Trophoblast cell (in vitro differentiated cells and primary cell): ENCODE results near the gene PRKN.
"Not testable (repeated sequence)": the region's sequence is repeated elsewhere in the genome, so short reads cannot be mapped to it uniquely, and the experiment has no call there.

Experiments
- DNase-seq, 2 donors: peaks; one replicate each; pipeline ENCODE4 v3.0.0-alpha.2; 2016
- H2AFZ ChIP-seq: 2 replicates; pipeline ENCODE4 v1.6.1; 2013; ENCODE audit warnings: low read length, moderate library complexity, mild to moderate bottlenecking; ENCODE audit not compliant: insufficient read depth, poor library complexity
- H2AK5ac ChIP-seq: 2 replicates; pipeline ENCODE4 v1.6.1; 2013; ENCODE audit warnings: mild to moderate bottlenecking, low read length
- H2BK120ac ChIP-seq: 2 replicates; pipeline ENCODE4 v1.6.1; 2013; ENCODE audit warnings: low read length, mild to moderate bottlenecking, moderate library complexity; ENCODE audit not compliant: insufficient read depth, poor library complexity
- H2BK12ac ChIP-seq: 2 replicates; pipeline ENCODE4 v1.6.1; 2013; ENCODE audit warnings: mild to moderate bottlenecking, low read length, moderate library complexity
- H2BK5ac ChIP-seq: 2 replicates; pipeline ENCODE4 v1.6.1; 2013; ENCODE audit warnings: low read length, low read depth, moderate library complexity, mild to moderate bottlenecking; ENCODE audit not compliant: poor library complexity
- H3K14ac ChIP-seq: 2 replicates; pipeline ENCODE4 v1.6.1; 2013; ENCODE audit warnings: mild to moderate bottlenecking, low read length
- H3K18ac ChIP-seq: 2 replicates; pipeline ENCODE4 v1.6.1; 2013; ENCODE audit warnings: mild to moderate bottlenecking, low read length
- H3K23ac ChIP-seq: 2 replicates; pipeline ENCODE4 v1.6.1; 2013; ENCODE audit warnings: low read length
- H3K27ac ChIP-seq: 2 replicates; pipeline ENCODE4 v1.5.1; 2013; ENCODE audit warnings: low read depth, mild to moderate bottlenecking, inconsistent platforms, low read length, moderate library complexity
- H3K27me3 ChIP-seq: 2 replicates; pipeline ENCODE4 v1.6.1; 2013; ENCODE audit warnings: inconsistent platforms, mild to moderate bottlenecking, low read length, moderate library complexity; ENCODE audit not compliant: insufficient read depth
- H3K36me3 ChIP-seq, 2 experiments: 1 replicate in 1 of 2; 2 replicates in 1 of 2; pipeline ENCODE4 v1.6.1; 2013; ENCODE audit warnings: low read length in 2 of 2, mild to moderate bottlenecking in 2 of 2, moderate library complexity in 1 of 2; ENCODE audit not compliant: insufficient read depth in 2 of 2, control insufficient read depth in 1 of 2
- H3K4ac ChIP-seq: 2 replicates; pipeline ENCODE4 v1.6.1; 2013; ENCODE audit warnings: low read depth, mild to moderate bottlenecking, low read length, moderate library complexity
- H3K4me1 ChIP-seq, 2 experiments: 1 replicate in 1 of 2; 2 replicates in 1 of 2; pipeline ENCODE4 v1.6.1; 2013; ENCODE audit warnings: low read length in 2 of 2, mild to moderate bottlenecking in 2 of 2, moderate library complexity in 1 of 2; ENCODE audit not compliant: insufficient read depth in 2 of 2, control insufficient read depth in 1 of 2
- H3K4me2 ChIP-seq: 2 replicates; pipeline ENCODE4 v1.6.1; 2013; ENCODE audit warnings: inconsistent platforms, mild to moderate bottlenecking, low read length, moderate library complexity
- H3K4me3 ChIP-seq: 2 replicates; pipeline ENCODE4 v1.5.1; 2013; ENCODE audit warnings: mild to moderate bottlenecking, low read depth, low read length, inconsistent platforms
- H3K79me1 ChIP-seq: one replicate; pipeline ENCODE4 v1.6.1; 2013; ENCODE audit warnings: low read length
- H3K79me2 ChIP-seq: 2 replicates; pipeline ENCODE4 v1.6.1; 2013; ENCODE audit warnings: low read length, mild to moderate bottlenecking; ENCODE audit not compliant: control insufficient read depth, insufficient read depth, poor library complexity
- H3K9ac ChIP-seq: 2 replicates; pipeline ENCODE4 v1.6.1; 2013; ENCODE audit warnings: mild to moderate bottlenecking, low read length
- H3K9me3 ChIP-seq: 2 replicates; pipeline ENCODE4 v1.6.1; 2013; ENCODE audit warnings: low read depth, mild to moderate bottlenecking, control low read depth, inconsistent platforms, low read length; ENCODE audit not compliant: insufficient read depth
- H4K12ac ChIP-seq: 2 replicates; pipeline ENCODE4 v1.6.1; 2013; ENCODE audit warnings: low read depth, mild to moderate bottlenecking, low read length, moderate library complexity
- H4K8ac ChIP-seq: 2 replicates; pipeline ENCODE4 v1.6.1; 2013; ENCODE audit warnings: low read depth, mild to moderate bottlenecking, low read length, moderate library complexity
- H4K91ac ChIP-seq: one replicate; pipeline ENCODE4 v1.6.1; 2013; ENCODE audit warnings: low read depth, mild to moderate bottlenecking, low read length, moderate library complexity
- WGBS: extraction: QIAGEN DNeasy Blood & Tissue Kit; methylation state at CpG from one replicate; pipeline ENCODE4 v1.1.7; 2013; ENCODE audit warnings: missing lambda C conversion rate; ENCODE audit not compliant: insufficient read length, insufficient coverage; ENCODE audit errors: extremely low coverage; 5-methylcytosine and 5-hydroxymethylcytosine counted together

The PRKN gene

DNA sequence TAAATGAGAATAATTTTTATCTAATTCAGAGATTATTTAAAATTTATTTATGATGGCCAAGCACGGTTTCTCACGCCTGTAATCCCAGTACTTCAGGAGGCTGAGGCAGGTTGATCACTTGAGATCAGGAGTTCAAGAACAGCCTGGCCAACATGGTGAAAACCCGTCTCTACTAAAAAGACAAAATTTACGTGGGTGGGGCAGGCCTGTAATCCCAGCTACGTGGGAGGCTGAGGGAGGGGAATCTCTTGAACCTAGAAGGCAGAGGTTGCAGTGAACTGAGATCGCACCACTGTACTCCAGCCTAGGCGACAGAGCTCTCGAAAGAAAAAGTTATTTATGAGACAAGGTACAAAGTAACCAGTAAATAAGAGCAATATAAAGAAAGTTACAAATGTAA lies 1394.2 kb downstream of the PRKN start:
- H2AK5ac ChIP-seq, result no peak overlapping the region
- no peaks in the 10 kb centered on the region for H3K27me3 ChIP-seq
- no peak overlapping the region for H3K27ac ChIP-seq
- H4K8ac ChIP-seq, result no peak overlapping the region
- H3K36me3 ChIP-seq, result no peaks in the 10 kb centered on the region
- H3K4me2 ChIP-seq, result no peak overlapping the region
- no peak overlapping the region for H3K14ac ChIP-seq
- H3K9ac ChIP-seq, result no peak overlapping the region
- H3K79me1 ChIP-seq, result no peaks in the 10 kb centered on the region
- no peak overlapping the region for H3K4me3 ChIP-seq
- H3K4ac ChIP-seq, result no peak overlapping the region
- no peak for DNase-seq
- no peak overlapping the region for H2AFZ ChIP-seq
- no peak overlapping the region for H2BK12ac ChIP-seq
- H3K18ac ChIP-seq, result no peak overlapping the region
- no peak overlapping the region for H2BK5ac ChIP-seq
- no peaks in the 10 kb centered on the region for H3K9me3 ChIP-seq
- H3K4me1 ChIP-seq, result no peaks in the 10 kb centered on the region
- H3K23ac ChIP-seq, result no peak overlapping the region
- H4K91ac ChIP-seq, result no peak overlapping the region
- WGBS, result no CpG with 5 or more reads among the region's 8 CpGs
- no peak overlapping the region for H4K12ac ChIP-seq
- no peaks in the 10 kb centered on the region for H3K79me2 ChIP-seq
- no peak overlapping the region for H2BK120ac ChIP-seq

DNA sequence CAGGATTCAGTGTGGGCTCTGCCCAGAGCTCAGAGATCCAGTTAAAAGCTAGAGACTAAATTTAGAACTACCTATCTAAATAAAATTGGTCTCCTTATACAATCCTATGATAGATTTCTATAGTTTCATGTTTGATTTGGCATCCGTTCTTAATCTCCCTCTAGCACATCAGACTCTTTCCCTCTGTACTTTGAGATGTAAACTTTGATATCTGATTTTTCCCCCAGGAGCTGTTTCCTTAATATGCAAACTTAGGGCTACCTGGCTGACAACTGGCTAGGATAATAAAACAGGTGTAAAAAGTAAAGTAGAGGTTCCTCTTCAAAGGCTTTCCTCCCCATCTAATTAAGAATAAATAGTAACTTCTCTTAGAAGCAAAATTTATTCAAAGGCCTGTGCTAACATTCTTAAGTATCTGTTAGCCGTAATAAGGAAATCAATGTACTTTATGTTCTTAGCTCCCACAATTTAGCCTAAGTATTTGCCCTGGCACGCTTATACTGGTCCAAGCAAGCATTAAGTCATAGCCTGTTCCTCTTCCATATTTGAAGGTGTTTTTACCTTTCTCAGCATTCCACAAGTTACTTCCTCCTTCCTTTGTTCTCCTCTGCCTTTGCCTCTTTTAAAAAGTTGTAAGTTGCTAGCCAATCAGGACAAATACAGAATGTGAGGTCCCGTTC lies 1396.0 kb downstream of the PRKN start:
- not testable (repeated sequence) for H3K9me3 ChIP-seq, H3K4me3 ChIP-seq, H3K79me1 ChIP-seq, H2AK5ac ChIP-seq, DNase-seq, H3K4me1 ChIP-seq, H4K8ac ChIP-seq, H2AFZ ChIP-seq, H3K14ac ChIP-seq, H3K4me2 ChIP-seq, H3K18ac ChIP-seq, H2BK120ac ChIP-seq, H3K79me2 ChIP-seq, H4K12ac ChIP-seq, H2BK5ac ChIP-seq, H3K23ac ChIP-seq, H3K27ac ChIP-seq, H3K9ac ChIP-seq, H3K4ac ChIP-seq, H3K36me3 ChIP-seq, H3K27me3 ChIP-seq, H4K91ac ChIP-seq, H2BK12ac ChIP-seq
- no CpG with 5 or more reads among the region's 4 CpGs for WGBS

DNA sequence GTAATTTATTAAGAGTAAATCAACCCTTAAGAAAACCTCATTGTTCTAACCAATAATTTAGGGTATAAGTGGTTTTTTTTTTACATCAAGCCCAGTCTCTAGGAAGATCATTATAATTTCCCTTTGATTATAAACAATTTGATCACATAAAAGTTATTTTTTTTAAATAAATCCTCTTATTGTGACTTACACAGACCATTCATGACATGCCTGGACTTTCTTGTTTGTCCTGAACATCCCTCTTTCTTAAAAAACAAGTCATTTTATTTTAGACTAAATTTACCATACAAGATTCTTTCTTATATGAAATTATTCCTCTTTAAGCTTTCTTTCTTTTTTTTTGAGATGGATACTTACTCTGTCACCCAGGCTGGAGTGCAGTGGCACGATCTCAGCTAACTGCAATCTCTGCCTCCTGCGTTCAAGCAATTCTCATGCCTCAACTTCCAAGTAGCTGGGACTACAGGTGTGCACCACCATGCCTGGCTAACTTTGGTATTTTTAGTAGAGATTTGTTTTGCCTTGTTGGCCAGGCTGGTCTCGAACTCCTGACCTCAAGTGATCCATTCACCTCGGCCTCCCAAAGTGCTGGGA lies 1400.1 kb downstream of the PRKN start:
- H3K4me2 ChIP-seq, result no peak overlapping the region
- H3K36me3 ChIP-seq, result peaks cover 2% of the 10 kb centered on the region in 2 experiments
- no peak overlapping the region for H2AFZ ChIP-seq
- no peak overlapping the region for H4K12ac ChIP-seq
- peaks cover 12% of the 10 kb centered on the region for H3K9me3 ChIP-seq
- H3K27ac ChIP-seq, result no peak overlapping the region
- H4K91ac ChIP-seq, result no peak overlapping the region
- H3K23ac ChIP-seq, result no peak overlapping the region
- H3K27me3 ChIP-seq, result no peaks in the 10 kb centered on the region
- H2BK12ac ChIP-seq, result no peak overlapping the region
- no CpG with 5 or more reads among the region's 4 CpGs for WGBS
- no peak overlapping the region for H2BK5ac ChIP-seq
- H3K4me3 ChIP-seq, result no peak overlapping the region
- H3K18ac ChIP-seq, result no peak overlapping the region
- no peak overlapping the region for H3K4ac ChIP-seq
- no peak overlapping the region for H3K14ac ChIP-seq
- DNase-seq, result no peak
- no peak overlapping the region for H2BK120ac ChIP-seq
- H2AK5ac ChIP-seq, result no peak overlapping the region
- H3K9ac ChIP-seq, result no peak overlapping the region
- no peaks in the 10 kb centered on the region for H3K79me2 ChIP-seq
- H3K79me1 ChIP-seq, result no peaks in the 10 kb centered on the region
- H4K8ac ChIP-seq, result no peak overlapping the region
- no peaks in the 10 kb centered on the region for H3K4me1 ChIP-seq

DNA sequence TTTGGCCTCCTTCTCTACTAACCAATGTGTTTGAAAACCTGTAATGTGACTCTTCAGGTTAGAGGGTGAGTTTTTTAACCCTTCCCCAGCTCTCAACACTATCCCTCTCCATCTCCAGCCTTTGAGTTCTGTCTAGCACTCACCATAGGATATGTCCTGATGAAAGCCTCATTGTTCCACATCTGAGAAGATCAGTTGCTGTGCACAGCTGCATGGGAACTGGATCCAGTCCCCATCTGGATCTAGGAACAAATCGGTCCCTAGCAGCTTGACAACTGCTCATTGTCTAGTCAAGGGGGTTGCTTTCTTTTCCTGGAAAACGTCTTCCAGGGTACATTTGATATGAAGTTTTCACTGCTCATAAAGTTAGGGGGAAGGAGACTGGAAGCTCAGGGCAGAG lies 1408.3 kb downstream of the PRKN start:
- no peak for DNase-seq
- no CpG with 5 or more reads among the region's 2 CpGs for WGBS
- no peak overlapping the region for H3K23ac ChIP-seq

More for the DNA sequence above, 1408.3 kb downstream of the PRKN start:
- Histone ChIP-seq H4K12ac (no peak overlapping the region), H3K9me3 (peaks cover 3% of the 10 kb centered on the region), H3K79me1 (no peaks in the 10 kb centered on the region), H3K4ac (no peak overlapping the region), H3K14ac (no peak overlapping the region), H3K27me3 (no peaks in the 10 kb centered on the region), H2AK5ac (no peak overlapping the region), H3K79me2 (no peaks in the 10 kb centered on the region), H3K4me3 (no peak overlapping the region), H3K36me3 (no peaks in the 10 kb centered on the region), H3K9ac (no peak overlapping the region), H2BK5ac (no peak overlapping the region), H4K91ac (no peak overlapping the region), H2AFZ (no peak overlapping the region), H3K18ac (no peak overlapping the region), H3K4me1 (no peaks in the 10 kb centered on the region), H3K27ac (no peak overlapping the region), H2BK12ac (no peak overlapping the region), H4K8ac (no peak overlapping the region), H3K4me2 (no peak overlapping the region), H2BK120ac (no peak overlapping the region)
